Activated T-cell treated with anti-CD3 and anti-CD28 coated beads for 4 hours (primary cell): Measurements from ENCODE around the gene FOXN4.

Experiments
- DNase-seq: peaks from one replicate; pipeline ENCODE4 v3.0.0-alpha.2; 2020

FOXN4 gene

GRCh38 chr12:109304485-109304884 is 4.6 kb downstream of the FOXN4 start:
- DNase-seq = no peak

GRCh38 chr12:109302770-109303169 is 6.3 kb downstream of the FOXN4 start:
- DNase-seq = no peak

- DNase-seq = no peak
Measured at GRCh38 chr12:109302358-109302757, 6.7 kb downstream of the FOXN4 start.

- no peak for DNase-seq
Measured at GRCh38 chr12:109301643-109302168, 7.4 kb downstream of the FOXN4 start.

GRCh38 chr12:109299849-109300248 is 9.2 kb downstream of the FOXN4 start:
- DNase-seq = no peak

- no peak for DNase-seq
Measured at GRCh38 chr12:109296431-109296830, 12.7 kb downstream of the FOXN4 start.

- DNase-seq = no peak
Measured at GRCh38 chr12:109295764-109296425, 13.2 kb downstream of the FOXN4 start.

GRCh38 chr12:109294286-109294796 is 14.7 kb downstream of the FOXN4 start:
- DNase-seq = no peak

- DNase-seq = no peak
Measured at GRCh38 chr12:109293106-109293505, 16.0 kb downstream of the FOXN4 start.

- no peak for DNase-seq
Measured at GRCh38 chr12:109292342-109292711, 16.8 kb downstream of the FOXN4 start.

- DNase-seq = no peak
Measured at GRCh38 chr12:109291521-109292341, 17.4 kb downstream of the FOXN4 start.

GRCh38 chr12:109291117-109291516 is 18.0 kb downstream of the FOXN4 start:
- no peak for DNase-seq

GRCh38 chr12:109290061-109290460 is 19.0 kb downstream of the FOXN4 start:
- DNase-seq = no peak

- no peak for DNase-seq
Measured at GRCh38 chr12:109289551-109289950, 19.5 kb downstream of the FOXN4 start.

- no peak for DNase-seq
Measured at GRCh38 chr12:109289004-109289403, 20.1 kb downstream of the FOXN4 start.

GRCh38 chr12:109288571-109288970 is 20.5 kb downstream of the FOXN4 start:
- no peak for DNase-seq

- DNase-seq = no peak
Measured at GRCh38 chr12:109287811-109288469, 21.1 kb downstream of the FOXN4 start.

GRCh38 chr12:109287181-109287580 is 21.9 kb downstream of the FOXN4 start:
- DNase-seq = no peak

- DNase-seq = no peak
Measured at GRCh38 chr12:109286652-109287051, 22.4 kb downstream of the FOXN4 start.

GRCh38 chr12:109286252-109286651 is 22.8 kb downstream of the FOXN4 start:
- no peak for DNase-seq

GRCh38 chr12:109284392-109284791 is 24.7 kb downstream of the FOXN4 start:
- no peak for DNase-seq

- DNase-seq = no peak
Measured at GRCh38 chr12:109281452-109281851, 27.6 kb downstream of the FOXN4 start.

- no peak for DNase-seq
Measured at GRCh38 chr12:109279525-109279924, 29.6 kb downstream of the FOXN4 start.

- no peak for DNase-seq
Measured at GRCh38 chr12:109278912-109279311, 30.2 kb downstream of the FOXN4 start.
